Nephron (organoid): ENCODE data around the gene TRAPPC12.
"Not testable (repeated sequence)": the region's sequence is repeated elsewhere in the genome, so short reads cannot be mapped to it uniquely, and the experiment has no call there.

Source experiments
- H3K27ac Mint-ChIP-seq, 3 experiments: 2 replicates each; pipeline ENCODE4 v1.8.0; 2020; ENCODE audit warnings: mixed read lengths in 3 of 3, mild to moderate bottlenecking in 2 of 3, moderate library complexity in 1 of 3
- H3K27me3 Mint-ChIP-seq: 2 replicates; pipeline ENCODE4 v1.8.0; 2021; ENCODE audit warnings: low read depth, mild to moderate bottlenecking, moderate library complexity, mixed read lengths
- H3K36me3 Mint-ChIP-seq: 2 replicates; pipeline ENCODE4 v1.8.0; 2020; ENCODE audit warnings: low read depth, mixed read lengths
- H3K4me1 Mint-ChIP-seq: 2 replicates; pipeline ENCODE4 v1.8.0; 2020; ENCODE audit warnings: mixed read lengths
- H3K4me3 Mint-ChIP-seq, 3 experiments: 2 replicates each; pipeline ENCODE4 v1.8.0; 2020; ENCODE audit warnings: mild to moderate bottlenecking in 3 of 3, mixed read lengths in 3 of 3, moderate library complexity in 2 of 3
- H3K9me3 Mint-ChIP-seq: 2 replicates; pipeline ENCODE4 v1.8.0; 2020; ENCODE audit warnings: mixed read lengths
- TF ChIP-seq, protein P1 (sequence below), 3 experiments: fragments of 200-600 bp; sonication (generic); IDR thresholded peaks; one replicate each; pipeline ENCODE4 v1.5.0; 2021; ENCODE audit warnings: antibody characterized with exemption in 3 of 3; ENCODE audit not compliant: unreplicated experiment in 3 of 3

The TRAPPC12 gene

GRCh38 chr2:3357926-3358325 is 21.6 kb upstream of the TRAPPC12 start:
- Mint-ChIP-seq H3K36me3 (peaks cover 10% of the 10 kb centered on the region), H3K4me3 (no peak overlapping the region), H3K9me3 (no peaks in the 10 kb centered on the region), H3K4me1 (peaks cover 6% of the 10 kb centered on the region), H3K27ac (no peak overlapping the region), H3K27me3 (no peaks in the 10 kb centered on the region)
- TF ChIP-seq, protein P1, sequence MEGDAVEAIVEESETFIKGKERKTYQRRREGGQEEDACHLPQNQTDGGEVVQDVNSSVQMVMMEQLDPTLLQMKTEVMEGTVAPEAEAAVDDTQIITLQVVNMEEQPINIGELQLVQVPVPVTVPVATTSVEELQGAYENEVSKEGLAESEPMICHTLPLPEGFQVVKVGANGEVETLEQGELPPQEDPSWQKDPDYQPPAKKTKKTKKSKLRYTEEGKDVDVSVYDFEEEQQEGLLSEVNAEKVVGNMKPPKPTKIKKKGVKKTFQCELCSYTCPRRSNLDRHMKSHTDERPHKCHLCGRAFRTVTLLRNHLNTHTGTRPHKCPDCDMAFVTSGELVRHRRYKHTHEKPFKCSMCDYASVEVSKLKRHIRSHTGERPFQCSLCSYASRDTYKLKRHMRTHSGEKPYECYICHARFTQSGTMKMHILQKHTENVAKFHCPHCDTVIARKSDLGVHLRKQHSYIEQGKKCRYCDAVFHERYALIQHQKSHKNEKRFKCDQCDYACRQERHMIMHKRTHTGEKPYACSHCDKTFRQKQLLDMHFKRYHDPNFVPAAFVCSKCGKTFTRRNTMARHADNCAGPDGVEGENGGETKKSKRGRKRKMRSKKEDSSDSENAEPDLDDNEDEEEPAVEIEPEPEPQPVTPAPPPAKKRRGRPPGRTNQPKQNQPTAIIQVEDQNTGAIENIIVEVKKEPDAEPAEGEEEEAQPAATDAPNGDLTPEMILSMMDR (IDR thresholded peaks at IDR 0.05; ENCODE audit: unreplicated experiment in 3 of 3): no peak

- no peak overlapping the region for H3K4me3 Mint-ChIP-seq
- TF ChIP-seq, protein P1 (IDR thresholded peaks at IDR 0.05; ENCODE audit: unreplicated experiment in 3 of 3): no peak
- H3K9me3 Mint-ChIP-seq: peaks cover 2% of the 10 kb centered on the region
- H3K27ac Mint-ChIP-seq: peak overlapping the region in 1 of 3 experiments; percentile 26
- H3K4me1 Mint-ChIP-seq: peaks cover 9% of the 10 kb centered on the region
- H3K36me3 Mint-ChIP-seq: peaks cover 5% of the 10 kb centered on the region
- H3K27me3 Mint-ChIP-seq: no peaks in the 10 kb centered on the region
Observed at GRCh38 chr2:3361518-3362389, 17.7 kb upstream of the TRAPPC12 start.

DNA sequence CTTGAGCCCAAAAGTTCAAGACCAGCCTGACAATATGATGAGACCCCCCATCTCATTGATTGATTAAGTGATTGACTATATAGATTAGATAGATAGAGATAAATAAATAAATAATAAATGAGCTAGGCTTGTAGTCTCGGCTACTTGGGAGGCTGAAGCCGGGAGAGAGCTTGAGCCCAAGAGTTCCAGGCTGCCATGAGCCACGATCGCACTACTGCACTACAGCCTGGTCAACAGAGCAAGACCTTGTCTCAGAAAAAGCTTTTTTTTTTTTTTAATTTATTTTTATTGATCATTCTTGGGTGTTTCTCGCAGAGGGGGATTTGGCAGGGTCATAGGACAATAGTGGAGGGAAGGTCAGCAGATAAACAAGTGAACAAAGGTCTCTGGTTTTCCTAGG is 14.3 kb upstream of the TRAPPC12 start:
- TF ChIP-seq, protein P1 (IDR thresholded peaks at IDR 0.05; ENCODE audit: unreplicated experiment in 3 of 3): no peak
- no peak overlapping the region for H3K4me3 Mint-ChIP-seq
- H3K27ac Mint-ChIP-seq: no peak overlapping the region
- H3K4me1 Mint-ChIP-seq: peaks cover 9% of the 10 kb centered on the region
- H3K27me3 Mint-ChIP-seq: no peaks in the 10 kb centered on the region
- H3K9me3 Mint-ChIP-seq: peaks cover 19% of the 10 kb centered on the region
- peaks cover 26% of the 10 kb centered on the region for H3K36me3 Mint-ChIP-seq

GRCh38 chr2:3368261-3368722 is 11.2 kb upstream of the TRAPPC12 start:
- Mint-ChIP-seq H3K36me3 (peaks cover 26% of the 10 kb centered on the region), H3K4me1 (no peaks in the 10 kb centered on the region), H3K9me3 (peaks cover 23% of the 10 kb centered on the region), H3K27me3 (no peaks in the 10 kb centered on the region), H3K27ac (no peak overlapping the region), H3K4me3 (no peak overlapping the region)
- TF ChIP-seq, protein P1 (IDR thresholded peaks at IDR 0.05; ENCODE audit: unreplicated experiment in 3 of 3): no peak

DNA sequence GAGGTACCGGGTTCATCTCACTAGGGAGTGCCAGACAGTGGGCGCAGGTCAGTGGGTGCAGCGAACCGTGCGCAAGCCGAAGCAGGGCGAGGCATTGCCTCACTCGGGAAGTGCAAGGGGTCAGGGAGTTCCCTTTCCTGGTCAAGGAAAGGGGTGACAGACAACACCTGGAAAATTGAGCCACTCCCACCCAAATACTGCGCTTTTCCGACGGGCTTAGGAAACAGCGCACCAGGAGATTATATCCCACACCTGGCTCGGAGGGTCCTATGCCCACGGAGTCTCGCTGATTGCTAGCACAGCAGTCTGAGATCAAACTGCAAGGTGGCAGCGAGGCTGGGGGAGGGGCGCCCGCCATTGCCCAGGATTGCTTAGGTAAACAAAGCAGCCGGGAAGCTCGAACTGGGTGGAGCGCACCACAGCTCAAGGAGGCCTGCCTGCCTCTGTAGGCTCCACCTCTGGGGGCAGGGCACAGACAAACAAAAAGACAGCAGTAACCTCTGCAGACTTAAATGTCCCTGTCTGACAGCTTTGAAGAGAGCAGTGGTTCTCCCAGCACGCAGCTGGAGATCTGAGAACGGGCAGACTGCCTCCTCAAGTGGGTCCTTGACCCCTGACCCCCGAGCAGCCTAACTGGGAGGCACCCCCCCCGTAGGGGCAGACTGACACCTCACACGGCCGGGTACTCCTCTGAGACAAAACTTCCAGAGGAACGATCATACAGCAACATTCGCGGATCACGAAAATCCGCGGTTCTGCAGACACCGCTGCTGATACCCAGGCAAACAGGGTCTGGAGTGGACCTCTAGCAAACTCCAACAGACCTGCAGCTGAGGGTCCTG is 9.9 kb upstream of the TRAPPC12 start:
- H3K4me3 Mint-ChIP-seq, H3K27me3 Mint-ChIP-seq, H3K4me1 Mint-ChIP-seq, H3K27ac Mint-ChIP-seq: not testable (repeated sequence)
- peaks cover 23% of the 10 kb centered on the region for H3K9me3 Mint-ChIP-seq
- H3K36me3 Mint-ChIP-seq: peaks cover 26% of the 10 kb centered on the region

- peaks cover 18% of the 10 kb centered on the region for H3K36me3 Mint-ChIP-seq
- H3K27me3 Mint-ChIP-seq: no peaks in the 10 kb centered on the region
- TF ChIP-seq, protein P1 (IDR thresholded peaks at IDR 0.05; ENCODE audit: unreplicated experiment in 3 of 3): no peak
- H3K27ac Mint-ChIP-seq: peak overlapping the region; percentile 79 to 89 (median 86)
- H3K4me3 Mint-ChIP-seq: peak overlapping the region; percentile 94 to 99 (median 94)
- H3K9me3 Mint-ChIP-seq: no peaks in the 10 kb centered on the region
- H3K4me1 Mint-ChIP-seq: peaks cover 37% of the 10 kb centered on the region
Observed at GRCh38 chr2:3376821-3377220, 2.7 kb upstream of the TRAPPC12 start.
